Gastrocnemius medialis (tissue), 4 donors: ENCODE results near the gene MRPL12. TPM values are rescaled to one million over a fixed set of nuclear protein-coding genes. Genes with fewer than 3 reads are reported as not detected.
"Not testable (repeated sequence)": the region's sequence is repeated elsewhere in the genome, so short reads cannot be mapped to it uniquely, and the experiment has no call there.

Source experiments
- ATAC-seq, 2 donors: fragments of 150-250 bp; one replicate each; pipeline ENCODE4 v1.9.1; 2016
- DNase-seq, 2 donors: peaks; one replicate each; pipeline ENCODE4 v3.0.0-alpha.2; 2019
- H3K27ac ChIP-seq, 4 donors: fragments of 200-600 bp; sonication (generic); 1 replicate in 1 of 4; 2 replicates in 3 of 4; pipeline ENCODE4 v1.5.1; 2016 to 2018; ENCODE audit warnings: mild to moderate bottlenecking in 2 of 4, moderate library complexity in 1 of 4
- H3K27me3 ChIP-seq, 3 donors: fragments of 200-600 bp; sonication (generic) in 2 of 3; 1 replicate in 1 of 3; 2 replicates in 2 of 3; pipeline versions ENCODE4 v1.5.1 to v1.6.0; 2016 to 2019; ENCODE audit warnings: mild to moderate bottlenecking in 1 of 3, moderate library complexity in 1 of 3
- H3K36me3 ChIP-seq, 2 donors: fragments of 200-600 bp; sonication (generic) in 1 of 2; one replicate each; pipeline ENCODE4 v1.5.1; 2017 to 2018
- H3K4me1 ChIP-seq, 2 donors: fragments of 200-600 bp; sonication (generic) in 1 of 2; one replicate each; pipeline ENCODE4 v1.5.1; 2016 to 2017; ENCODE audit warnings: mild to moderate bottlenecking in 2 of 2
- H3K4me3 ChIP-seq, 4 donors: fragments of 200-600 bp; sonication (generic) in 3 of 4; 1 replicate in 1 of 4; 2 replicates in 3 of 4; pipeline ENCODE4 v1.5.1; 2016 to 2019; ENCODE audit warnings: mild to moderate bottlenecking in 2 of 4
- H3K9me3 ChIP-seq, 3 donors: fragments of 200-600 bp; sonication (generic) in 2 of 3; 1 replicate in 1 of 3; 2 replicates in 2 of 3; pipeline ENCODE4 v1.5.1; 2016 to 2019
- POLR2A ChIP-seq, 2 donors: fragments of 450-650 bp; IDR thresholded peaks; one replicate each; pipeline ENCODE4 v1.6.1; 2017; ENCODE audit warnings: antibody characterized with exemption in 2 of 2, mild to moderate bottlenecking in 2 of 2, moderate library complexity in 2 of 2
- in situ Hi-C, 4 donors: fragments of 200-750 bp; cut with MboI; loops; one replicate each; pipeline versions ENCODE4 v1.15.0 to v1.8.0; 2017; ENCODE audit warnings: low sequenced_read_pairs in 4 of 4
- intact Hi-C: fragments of 100-400 bp; cut with DNase I; formaldehyde crosslinking; loops from one replicate; pipeline ENCODE4 v1.15.1; 2023; ENCODE audit warnings: low total_unique reads
- total RNA-seq, 4 donors: library from RNA; depleted of rRNA; stranded (reverse); fragments of >200 nt; gene quantifications; one replicate each; pipeline versions ENCODE4 v1.1.0 to v1.2.3, GENCODE V29; 2016
- TF ChIP-seq, protein P1 (sequence below), 5 experiments: fragments of 450-650 bp in 3 of 5; fragments of 200-600 bp in 2 of 5; sonication (generic) in 2 of 5; IDR thresholded peaks in 4 of 5; conservative IDR thresholded peaks in 1 of 5; 1 replicate in 4 of 5; 2 replicates in 1 of 5; pipeline ENCODE4 v1.5.1; 2016 to 2019; ENCODE audit warnings: antibody characterized with exemption in 5 of 5, mild to moderate bottlenecking in 3 of 5, moderate library complexity in 3 of 5

Gene MRPL12
- total RNA-seq, 4 donors from 2014 or later = 79.1 to 117 (median 94.1) TPM

DNA sequence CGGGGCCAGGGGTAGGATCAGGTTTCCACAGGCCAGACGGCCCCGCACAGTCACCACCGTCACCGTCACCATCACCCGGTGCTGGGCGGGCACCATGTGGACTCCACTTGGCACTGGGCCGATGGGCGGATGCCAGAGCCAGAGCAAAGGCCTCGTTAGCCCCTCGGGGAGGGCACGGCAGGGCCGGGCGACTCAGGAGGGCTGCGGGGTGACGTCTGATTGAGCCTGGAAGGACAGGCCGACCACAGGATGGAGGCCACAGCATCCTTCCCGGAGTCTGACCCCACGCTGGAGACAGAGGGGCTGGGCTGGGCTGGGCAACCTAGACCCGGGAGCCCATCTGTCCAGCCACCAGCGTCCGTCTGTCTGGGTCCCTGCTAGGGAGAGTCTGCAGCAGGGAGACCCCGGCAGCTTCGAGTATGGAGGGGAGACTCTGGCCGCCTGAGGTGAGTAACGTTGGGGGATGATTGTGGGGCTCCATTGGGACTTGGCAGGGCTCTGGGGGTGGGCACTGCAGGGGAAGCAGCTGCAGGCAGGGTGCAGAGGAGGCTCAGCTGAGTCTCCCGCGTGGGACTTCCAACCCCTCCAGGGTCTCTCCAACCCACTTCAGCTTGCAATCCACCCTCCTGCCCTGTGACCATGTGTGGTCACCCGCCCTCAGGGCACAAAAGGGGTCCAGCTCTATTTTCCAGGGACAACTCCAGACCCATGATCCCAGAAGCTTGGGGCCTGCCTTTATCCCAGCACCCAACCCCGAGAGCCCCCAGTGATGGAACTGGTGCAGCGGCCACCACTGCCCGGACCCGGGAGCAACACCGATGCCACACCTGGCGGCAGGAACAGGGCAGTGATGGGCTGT lies 31.5 kb downstream of the MRPL12 start:
- Histone ChIP-seq H3K9me3 (no peaks in the 10 kb centered on the region), H3K4me1 (peaks cover 4 to 5% of the 10 kb centered on the region in 2 donors), H3K36me3 (no peaks in the 10 kb centered on the region), H3K27ac (no peak overlapping the region), H3K4me3 (no peak overlapping the region), H3K27me3 (peaks cover 5 to 20% (median 9%) of the 10 kb centered on the region in 3 donors)
- ATAC-seq = no peak
- DNase-seq = no peak
- in situ Hi-C loops (no loop called here), intact Hi-C loops (no loop called here)
- no peak for TF ChIP-seq POLR2A (IDR thresholded peaks at IDR 0.05)
- TF ChIP-seq, protein P1, sequence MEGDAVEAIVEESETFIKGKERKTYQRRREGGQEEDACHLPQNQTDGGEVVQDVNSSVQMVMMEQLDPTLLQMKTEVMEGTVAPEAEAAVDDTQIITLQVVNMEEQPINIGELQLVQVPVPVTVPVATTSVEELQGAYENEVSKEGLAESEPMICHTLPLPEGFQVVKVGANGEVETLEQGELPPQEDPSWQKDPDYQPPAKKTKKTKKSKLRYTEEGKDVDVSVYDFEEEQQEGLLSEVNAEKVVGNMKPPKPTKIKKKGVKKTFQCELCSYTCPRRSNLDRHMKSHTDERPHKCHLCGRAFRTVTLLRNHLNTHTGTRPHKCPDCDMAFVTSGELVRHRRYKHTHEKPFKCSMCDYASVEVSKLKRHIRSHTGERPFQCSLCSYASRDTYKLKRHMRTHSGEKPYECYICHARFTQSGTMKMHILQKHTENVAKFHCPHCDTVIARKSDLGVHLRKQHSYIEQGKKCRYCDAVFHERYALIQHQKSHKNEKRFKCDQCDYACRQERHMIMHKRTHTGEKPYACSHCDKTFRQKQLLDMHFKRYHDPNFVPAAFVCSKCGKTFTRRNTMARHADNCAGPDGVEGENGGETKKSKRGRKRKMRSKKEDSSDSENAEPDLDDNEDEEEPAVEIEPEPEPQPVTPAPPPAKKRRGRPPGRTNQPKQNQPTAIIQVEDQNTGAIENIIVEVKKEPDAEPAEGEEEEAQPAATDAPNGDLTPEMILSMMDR (IDR thresholded peaks at IDR 0.05 in 4 of 5, conservative IDR thresholded peaks at IDR 0.05 in 1 of 5) = no peak

DNA sequence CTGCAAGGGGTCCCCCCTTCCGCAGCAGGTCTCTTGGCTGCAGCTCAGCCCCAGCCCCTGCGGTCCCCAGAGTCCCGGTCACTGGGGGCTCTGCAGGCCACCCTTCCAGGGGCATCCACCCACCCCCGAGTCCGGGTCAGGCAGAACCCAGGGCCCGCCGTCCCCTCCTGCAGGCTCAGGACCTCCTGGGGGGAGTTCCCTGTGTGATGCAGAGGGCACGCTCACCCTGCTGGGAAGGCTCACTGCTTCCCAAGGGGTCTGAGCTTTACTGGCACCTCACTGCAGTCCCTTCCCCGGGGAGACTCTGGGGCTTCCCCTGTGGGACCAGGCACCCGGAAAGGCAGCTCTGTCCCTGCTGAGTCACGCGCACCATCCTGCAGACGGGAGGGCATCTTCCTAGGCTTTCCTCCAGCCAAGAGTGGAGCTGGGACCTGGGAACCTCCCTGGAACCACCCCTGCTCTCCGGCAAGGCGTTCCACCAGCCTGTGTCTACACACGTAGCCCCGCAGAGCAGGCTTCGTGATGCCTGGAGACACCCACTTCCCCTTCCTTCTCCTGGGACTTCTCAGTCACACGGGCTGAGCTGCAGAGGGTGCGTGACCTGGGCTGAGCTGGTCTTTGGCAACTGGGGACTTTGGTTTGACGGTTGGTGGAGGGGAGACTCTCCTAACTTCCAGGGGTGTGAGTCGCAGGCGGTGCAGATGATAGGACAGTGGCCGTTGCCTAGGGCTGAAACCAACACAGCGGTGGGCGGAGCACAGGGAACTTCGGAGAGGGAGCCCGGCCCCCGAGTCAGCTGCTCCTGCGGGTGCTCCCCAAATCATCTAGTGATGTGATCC lies 32.3 kb downstream of the MRPL12 start:
- no peak overlapping the region for H3K4me3 ChIP-seq

DNA sequence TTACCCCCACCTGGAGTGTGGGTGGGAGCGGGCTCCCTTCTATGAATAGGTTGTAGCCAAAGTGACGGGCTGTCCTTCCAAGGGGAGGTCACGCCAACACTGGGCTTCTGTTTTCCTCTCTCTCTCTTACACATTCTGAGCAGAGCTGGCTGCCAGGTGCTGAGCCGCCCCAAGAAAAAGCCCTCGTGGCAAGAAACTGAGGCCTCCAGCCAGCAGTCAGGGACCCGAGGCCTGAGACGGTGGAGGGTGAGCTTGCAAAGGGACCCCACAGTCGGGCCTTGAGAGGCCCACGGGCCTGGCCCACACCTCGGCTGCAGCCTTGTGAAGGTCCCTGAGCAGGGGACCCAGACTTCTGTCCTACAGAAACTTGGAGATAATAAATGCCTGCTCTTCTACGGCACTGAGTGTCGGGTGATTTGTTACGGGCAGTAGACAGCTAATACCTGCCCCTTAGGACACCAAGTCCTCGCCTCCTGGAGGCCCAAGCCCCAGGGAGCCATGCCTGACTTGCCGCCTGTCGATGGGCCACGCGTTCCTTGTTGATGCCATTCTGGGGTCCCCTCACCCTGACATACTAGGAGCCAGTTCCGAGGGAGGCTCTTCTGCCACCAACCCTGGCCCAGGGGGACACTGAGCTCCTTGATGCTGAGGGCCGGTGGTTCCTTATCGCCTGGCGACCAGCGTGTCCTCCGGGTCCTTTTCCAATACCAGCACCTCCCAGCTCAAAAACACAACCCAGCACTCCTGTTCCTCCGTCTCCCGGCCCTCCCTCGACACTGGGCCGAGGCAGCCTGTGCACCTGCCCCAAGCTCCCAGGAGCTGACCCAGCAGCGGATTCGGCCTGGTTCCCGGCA lies 35.0 kb downstream of the MRPL12 start:
- DNase-seq (no peak), ATAC-seq (no peak)
- Histone ChIP-seq H3K4me3 (no peak overlapping the region), H3K36me3 (no peaks in the 10 kb centered on the region), H3K27me3 (peaks cover 17 to 35% (median 25%) of the 10 kb centered on the region in 3 donors), H3K27ac (no peak overlapping the region), H3K9me3 (no peaks in the 10 kb centered on the region), H3K4me1 (peaks cover 4 to 5% of the 10 kb centered on the region in 2 donors)
- intact Hi-C loops (no loop called here), in situ Hi-C loops (no loop called here)
- TF ChIP-seq, protein P1 (IDR thresholded peaks at IDR 0.05 in 4 of 5, conservative IDR thresholded peaks at IDR 0.05 in 1 of 5) = no peak
- TF ChIP-seq POLR2A (IDR thresholded peaks at IDR 0.05) = no peak

More for the DNA sequence above, 32.3 kb downstream of the MRPL12 start:
- no peak overlapping the region for H3K27ac ChIP-seq
- no peaks in the 10 kb centered on the region for H3K36me3 ChIP-seq
- H3K4me1 ChIP-seq = peaks cover 4 to 5% of the 10 kb centered on the region in 2 donors
- no peak for ATAC-seq
- intact Hi-C loops = no loop called here
- TF ChIP-seq, protein P1 (IDR thresholded peaks at IDR 0.05 in 4 of 5, conservative IDR thresholded peaks at IDR 0.05 in 1 of 5) = no peak
- no peak for TF ChIP-seq POLR2A (IDR thresholded peaks at IDR 0.05)
- in situ Hi-C loops = no loop called here
- H3K27me3 ChIP-seq = peaks cover 5 to 18% (median 11%) of the 10 kb centered on the region in 3 donors
- no peak for DNase-seq
- H3K9me3 ChIP-seq = no peaks in the 10 kb centered on the region

DNA sequence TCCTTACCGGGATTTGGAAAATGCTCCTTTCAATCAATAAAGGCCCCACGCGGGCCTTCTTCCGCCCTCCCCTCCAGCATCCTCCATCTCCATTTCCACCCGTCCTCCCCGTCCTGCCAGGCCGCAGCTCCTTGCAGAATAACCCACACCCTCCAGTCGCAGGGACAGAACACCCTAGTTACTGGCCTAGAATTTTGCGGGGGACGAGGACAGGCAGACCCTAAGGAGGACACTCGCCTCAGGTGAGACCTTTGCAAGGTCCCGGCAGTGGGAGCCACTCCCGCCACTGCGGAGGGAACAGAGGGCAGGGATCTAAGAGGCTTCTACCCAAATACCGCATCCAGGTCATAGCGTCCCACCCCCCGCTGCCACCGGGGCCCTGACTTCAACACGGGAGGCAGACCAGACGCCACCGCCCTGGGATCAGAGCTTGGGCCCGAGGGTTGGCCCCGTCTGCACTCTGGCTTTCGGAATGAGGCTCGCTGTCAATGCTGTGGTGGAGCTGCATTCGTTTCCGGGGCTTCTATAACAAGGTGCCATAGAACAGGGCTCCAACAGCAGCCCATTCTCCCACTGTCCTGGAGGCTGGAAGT lies 35.7 kb downstream of the MRPL12 start:
- intact Hi-C loops (no loop called here), in situ Hi-C loops (no loop called here)
- Histone ChIP-seq H3K9me3 (no peaks in the 10 kb centered on the region), H3K4me1 (peaks cover 3% of the 10 kb centered on the region in 2 donors), H3K27me3 (peaks cover 17 to 35% (median 25%) of the 10 kb centered on the region in 3 donors), H3K4me3 (no peak overlapping the region), H3K36me3 (no peaks in the 10 kb centered on the region), H3K27ac (no peak overlapping the region)
- TF ChIP-seq POLR2A (IDR thresholded peaks at IDR 0.05) = no peak
- TF ChIP-seq, protein P1 (IDR thresholded peaks at IDR 0.05 in 4 of 5, conservative IDR thresholded peaks at IDR 0.05 in 1 of 5) = no peak
- DNase-seq (no peak), ATAC-seq (no peak)

DNA sequence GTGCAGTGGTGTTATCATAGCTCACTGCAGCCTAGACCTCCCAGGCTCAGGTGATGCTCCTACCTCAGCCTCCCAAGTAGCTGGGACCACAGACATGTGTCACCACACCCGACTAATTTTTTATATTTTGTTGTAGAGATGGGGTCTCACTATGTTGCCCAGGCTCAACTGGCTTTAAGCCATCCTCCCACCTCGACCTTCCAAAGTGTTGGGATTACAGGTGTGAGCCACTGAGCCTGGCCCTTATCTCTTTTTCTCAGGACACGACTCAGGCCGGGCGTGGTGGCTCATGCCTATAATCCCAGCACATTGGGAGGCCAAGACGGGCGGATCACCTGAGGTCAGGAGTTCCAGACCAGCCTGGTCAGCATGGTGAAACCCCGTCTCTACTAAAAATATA lies 36.4 kb downstream of the MRPL12 start:
- in situ Hi-C loops, ATAC-seq, H3K4me3 ChIP-seq, H3K9me3 ChIP-seq, DNase-seq, H3K36me3 ChIP-seq, H3K4me1 ChIP-seq, intact Hi-C loops, H3K27ac ChIP-seq: not testable (repeated sequence)
- H3K27me3 ChIP-seq = peaks cover 17 to 31% (median 25%) of the 10 kb centered on the region in 3 donors
